ENCODE results near the gene FBH1.

- TF ChIP-seq CTCF (IDR thresholded peaks at IDR 0.05; ENCODE audit: borderline replicate concordance, extremely low read depth, low read length, poor library complexity, severe bottlenecking) (no peak), EZH2 (IDR thresholded peaks at IDR 0.05; ENCODE audit: borderline replicate concordance, low read depth, low read length, severe bottlenecking) (no peak)
These were observed 69.1 kb downstream of the FBH1 start for GRCh38 chr10:5959142-5959541.

All from DND-41 (cell line).